HG03159 (cell line): Measurements from ENCODE around the gene TTLL8.

Source experiments
- ATAC-seq: cut with Tn5 transposase; IDR thresholded peaks from one replicate; pipeline ENCODE4 v1.9.1; 2021; ENCODE audit warnings: mild to moderate bottlenecking, moderate library complexity; ENCODE audit not compliant: unreplicated experiment

The TTLL8 gene

GRCh38 chr22:50008151-50009040, 49.7 kb downstream of the TTLL8 start:
- ATAC-seq, result no peak

- no peak for ATAC-seq
Observed at GRCh38 chr22:50007057-50007511, 51.0 kb downstream of the TTLL8 start.

- ATAC-seq, result no peak
Observed at GRCh38 chr22:50004918-50005317, 53.2 kb downstream of the TTLL8 start.

GRCh38 chr22:50002791-50003190, 55.3 kb downstream of the TTLL8 start:
- ATAC-seq, result no peak

DNA sequence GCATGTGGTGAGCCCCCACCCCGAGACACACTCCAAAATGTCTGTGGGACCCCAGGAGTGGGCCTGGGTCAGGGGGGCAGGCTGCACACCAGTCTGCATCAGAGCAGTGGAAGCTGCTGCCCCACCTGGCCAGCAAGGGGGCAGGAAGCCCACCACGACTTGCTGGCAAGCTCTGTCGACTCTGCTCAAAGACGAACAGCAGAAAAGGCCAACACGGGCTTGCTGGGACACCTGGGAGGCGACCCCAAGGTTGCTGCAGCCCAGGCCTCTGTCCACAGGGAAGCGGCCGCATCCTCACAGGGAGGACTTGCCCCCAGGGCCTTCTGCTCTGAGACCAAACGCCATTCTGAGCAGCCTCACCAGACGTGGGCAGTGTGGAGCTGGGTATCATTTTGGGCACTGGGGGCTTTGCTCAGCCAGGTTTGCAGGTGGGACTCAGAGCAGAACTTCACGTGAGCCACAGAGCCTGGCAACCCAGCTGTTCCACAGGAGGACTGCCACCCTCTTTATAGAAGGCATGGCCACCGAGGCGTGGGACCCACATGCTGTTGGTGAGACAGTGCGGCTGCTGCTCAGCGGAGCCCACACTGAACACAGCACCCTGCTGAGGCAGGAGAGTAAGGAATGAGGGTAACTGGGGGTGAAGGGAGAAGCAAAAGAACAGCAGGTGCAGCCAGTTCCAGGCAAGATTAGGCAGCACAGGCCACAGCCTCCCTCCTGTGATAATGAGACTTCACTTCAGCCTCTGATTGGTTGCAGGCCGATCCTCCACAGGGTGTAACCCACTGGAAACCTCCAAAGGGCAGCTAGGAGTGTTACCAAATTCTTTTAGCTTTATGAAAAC, 56.5 kb downstream of the TTLL8 start:
- ATAC-seq, result no peak

GRCh38 chr22:50000587-50001387, 57.3 kb downstream of the TTLL8 start:
- no peak for ATAC-seq

DNA sequence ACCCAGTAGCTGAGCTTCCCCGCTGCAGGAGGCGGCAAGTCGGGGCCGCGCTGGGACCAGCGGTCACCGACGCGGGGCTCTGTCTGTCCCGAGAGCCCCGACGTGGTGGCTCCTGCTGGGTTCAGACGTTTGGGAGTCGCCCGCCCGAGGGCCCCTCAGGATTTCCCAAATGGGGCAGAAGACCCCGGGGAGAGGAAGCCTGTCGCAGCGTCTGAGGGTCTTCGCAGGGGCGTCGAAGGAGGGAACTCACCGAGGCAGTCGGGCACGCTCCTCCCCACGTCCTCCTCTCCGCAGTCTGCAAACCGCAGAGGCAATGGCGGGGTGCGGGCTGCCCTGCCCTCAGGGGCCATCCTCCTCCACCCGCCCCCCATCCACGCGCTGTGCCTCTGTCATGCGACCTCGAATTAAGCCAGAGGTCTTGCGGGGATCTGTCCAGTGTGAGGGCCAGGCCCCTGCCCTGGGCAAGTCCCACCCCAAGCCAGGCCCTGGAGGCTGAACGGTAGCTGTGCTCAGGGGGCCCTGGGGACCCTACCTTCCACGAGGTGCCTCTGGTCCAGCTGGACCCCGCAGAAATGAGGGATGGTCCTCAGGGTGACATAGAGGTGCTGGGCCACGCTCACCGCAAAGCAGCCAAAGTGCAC, 58.0 kb downstream of the TTLL8 start:
- ATAC-seq, result no peak

DNA sequence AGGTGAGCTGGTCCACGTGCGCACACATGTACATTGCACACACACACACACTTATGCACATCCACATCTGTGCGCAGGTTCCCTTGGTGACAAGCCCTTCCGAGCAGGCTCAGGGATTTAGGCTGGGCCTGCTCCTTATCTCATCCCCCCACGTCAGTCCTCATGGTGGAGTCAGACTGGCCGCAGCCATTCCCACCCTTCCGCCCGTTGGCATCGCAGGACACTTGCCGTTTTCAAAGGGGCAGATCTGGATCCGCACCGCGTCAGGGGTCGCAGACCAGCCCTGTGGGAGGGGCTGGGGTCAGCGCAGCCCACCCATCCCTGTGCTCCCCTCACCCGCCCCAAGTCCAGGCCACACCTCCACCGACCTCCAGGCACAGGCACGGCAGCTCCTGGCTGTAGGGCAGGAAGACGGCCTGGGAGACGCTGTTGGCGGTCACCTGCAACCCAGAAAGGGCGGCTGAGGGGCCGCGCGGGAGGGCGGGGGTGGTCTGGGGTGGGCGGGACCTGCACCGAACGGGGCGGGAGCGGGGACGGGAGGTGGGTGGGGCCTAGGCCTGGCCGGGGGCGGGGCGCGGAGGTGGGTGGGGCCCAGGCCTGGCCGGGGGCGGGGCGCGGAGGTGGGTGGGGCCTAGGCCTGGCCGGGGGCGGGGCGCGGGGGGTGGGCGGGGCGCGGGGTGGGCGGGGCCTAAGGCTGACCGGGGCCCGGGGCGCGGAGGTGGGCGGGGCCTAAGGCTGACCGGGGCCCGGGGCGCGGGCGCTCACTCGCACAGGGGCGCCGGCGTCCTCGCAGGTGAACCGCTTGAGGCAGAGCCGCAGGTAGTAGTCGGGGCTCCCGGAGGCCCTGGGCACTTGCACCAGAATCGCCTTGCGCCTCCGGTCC, 58.8 kb downstream of the TTLL8 start:
- ATAC-seq, result no peak

GRCh38 chr22:49998718-49999062, 59.4 kb downstream of the TTLL8 start:
- ATAC-seq, result no peak

- ATAC-seq, result no peak
Observed at GRCh38 chr22:49997932-49998717, 60.0 kb downstream of the TTLL8 start.

DNA sequence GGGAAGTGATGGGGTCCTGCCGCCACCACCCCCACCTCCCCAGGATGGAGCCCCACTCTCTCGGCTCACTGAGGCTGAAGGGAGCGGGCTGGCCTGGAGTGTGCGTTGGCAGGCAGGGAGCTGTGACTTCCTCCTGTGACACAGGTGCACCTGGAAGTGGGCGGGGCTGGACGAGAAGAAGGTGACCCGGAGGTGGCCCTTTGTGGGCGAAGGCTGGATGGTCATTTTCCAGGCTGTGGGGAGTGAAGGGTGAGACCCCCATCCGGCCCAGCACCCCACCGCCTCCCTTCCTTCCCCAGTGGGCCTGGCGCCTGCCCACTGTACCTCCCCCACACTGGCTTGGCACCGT, 60.9 kb downstream of the TTLL8 start:
- no peak for ATAC-seq

DNA sequence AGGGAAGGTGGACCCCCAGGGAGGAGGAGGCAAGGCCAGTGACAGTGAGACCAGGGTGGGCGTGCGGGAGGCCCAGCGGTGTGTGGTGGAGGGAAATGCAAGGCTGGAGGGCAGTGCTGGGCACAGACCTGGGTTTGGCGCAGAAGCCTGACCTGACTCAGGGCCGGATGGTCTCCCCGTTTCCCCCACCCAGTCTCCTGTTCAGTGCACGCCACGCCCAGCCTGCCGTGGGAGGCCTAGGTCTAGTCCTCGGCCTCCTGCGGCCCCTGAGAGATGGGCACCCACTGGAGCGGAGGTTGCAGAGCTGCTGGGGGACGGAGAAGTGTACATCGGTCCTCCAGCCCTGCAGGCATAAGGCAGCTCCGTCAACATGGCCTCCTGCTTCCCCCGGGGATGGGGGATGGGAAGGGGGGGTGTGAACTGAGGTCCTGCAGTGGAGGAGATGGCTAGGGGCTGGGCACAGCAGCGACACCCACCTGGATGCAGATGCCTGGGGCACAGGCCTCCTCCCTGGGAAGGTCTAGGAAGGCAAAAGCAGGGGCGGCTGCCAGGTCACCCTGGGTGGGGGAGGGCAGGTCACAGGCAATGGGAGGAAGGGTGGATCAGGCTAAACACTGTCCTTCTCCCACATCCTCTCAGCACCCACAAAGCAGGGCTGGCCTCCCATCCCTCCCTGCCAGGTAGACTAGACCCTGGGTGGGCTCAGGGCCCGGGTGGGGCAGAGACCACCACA, 61.4 kb downstream of the TTLL8 start:
- no peak for ATAC-seq

DNA sequence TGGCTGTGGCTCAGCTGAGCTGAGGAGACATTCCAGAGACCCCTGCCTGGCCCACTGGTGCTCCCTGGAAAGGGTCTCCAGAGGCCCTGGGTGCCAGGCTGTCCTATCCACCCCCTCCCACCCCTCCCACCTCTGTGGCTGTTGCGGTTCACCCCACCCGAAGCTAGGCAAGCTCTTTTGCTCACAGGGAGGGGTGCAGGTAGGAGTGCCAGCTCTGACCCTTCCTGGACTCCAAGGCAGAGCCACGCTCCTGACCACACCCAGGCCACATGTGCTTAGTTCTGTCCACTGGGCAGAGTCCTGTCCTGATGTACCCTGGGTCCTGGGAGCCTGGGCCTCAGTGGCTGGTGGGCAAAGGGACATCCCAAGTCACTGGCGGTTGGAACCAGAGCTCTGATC, 62.0 kb downstream of the TTLL8 start:
- ATAC-seq, result no peak

- ATAC-seq, result no peak
Observed at GRCh38 chr22:49995361-49996118, 62.6 kb downstream of the TTLL8 start.

- ATAC-seq, result no peak
Observed at GRCh38 chr22:49995041-49995360, 63.1 kb downstream of the TTLL8 start.

GRCh38 chr22:49994361-49995040, 63.6 kb downstream of the TTLL8 start:
- no peak for ATAC-seq

GRCh38 chr22:49993649-49994360, 64.3 kb downstream of the TTLL8 start:
- ATAC-seq, result no peak
